SK-N-MC (cell line): ENCODE results near the gene KCNE5.

Experiments
- EZH2 ChIP-seq: fragments of 200-600 bp; sonication (generic); IDR thresholded peaks from one replicate; pipeline ENCODE4 v1.6.1; 2017; ENCODE audit warnings: antibody characterized with exemption
- FOXP2 ChIP-seq: optimal IDR thresholded peaks from 2 replicates; pipeline ENCODE3; 2011; ENCODE audit warnings: mild to moderate bottlenecking, moderate library complexity; ENCODE audit not compliant: insufficient read depth; ENCODE audit errors: extremely low read length, control extremely low read depth
- POLR2AphosphoS5 ChIP-seq: IDR thresholded peaks from 2 replicates; pipeline ENCODE4 v1.6.1; 2012; ENCODE audit warnings: mild to moderate bottlenecking, low read depth, low read length, borderline replicate concordance

DNA sequence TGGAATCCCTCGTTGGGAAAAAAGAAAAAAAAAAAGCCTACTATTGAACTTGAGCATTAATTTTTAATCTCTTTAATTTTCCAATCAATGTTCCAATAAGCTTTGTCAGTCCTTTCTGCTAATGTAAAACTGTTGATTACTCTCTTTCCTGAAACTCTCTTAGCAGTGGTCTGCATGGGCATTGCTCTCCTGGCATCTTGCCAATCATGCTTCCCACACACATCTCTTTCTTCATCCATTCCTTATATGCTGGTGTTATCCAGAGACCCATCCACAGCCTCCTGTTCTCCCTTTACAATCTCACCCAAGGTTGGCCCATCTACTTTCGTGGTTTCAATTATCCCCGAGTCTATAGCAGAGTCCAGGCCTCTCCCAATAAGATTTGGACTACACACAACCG, 31.8 kb upstream of the KCNE5 start:
- TF ChIP-seq EZH2 (no peak), POLR2AphosphoS5 (no peak), FOXP2 (no peak)
